ENCODE results near the gene TBCE.

DNA sequence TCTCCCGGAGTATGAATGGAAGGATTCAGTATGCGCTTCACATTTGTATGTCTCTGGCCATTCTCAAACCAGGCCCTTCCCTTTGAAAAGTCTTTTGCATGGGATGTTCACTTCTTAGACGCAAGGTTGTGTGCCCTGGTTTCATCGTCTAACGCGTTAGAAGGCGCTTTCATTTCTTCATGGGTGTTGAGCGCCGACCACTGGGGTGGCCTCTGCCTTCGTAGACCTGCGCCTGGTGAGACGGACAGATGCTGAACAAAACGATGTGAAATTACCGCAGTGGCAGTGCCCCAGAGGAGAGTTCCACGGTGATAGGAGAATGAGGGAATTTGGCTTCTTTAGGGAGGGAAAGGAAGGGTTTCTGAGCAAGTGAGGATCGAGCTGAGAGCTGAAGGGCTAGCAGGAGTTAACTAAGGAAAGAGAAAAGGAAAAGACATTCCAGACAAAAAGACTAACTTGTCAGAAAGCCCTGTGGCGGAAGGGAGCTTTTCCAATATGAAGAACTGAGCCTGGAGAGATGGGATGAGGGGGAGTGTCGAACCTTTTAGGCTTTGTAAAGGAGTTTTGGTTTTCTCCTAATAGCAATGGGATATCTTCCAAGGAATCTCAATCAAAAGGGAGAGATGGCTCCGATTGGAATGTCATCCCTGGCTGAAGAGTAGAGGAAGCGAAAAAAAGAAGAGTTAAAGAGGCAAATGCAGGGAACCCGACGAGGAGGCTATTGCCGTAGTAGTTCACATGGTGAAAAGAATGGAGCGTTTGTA lies 37.9 kb upstream of the TBCE start:
- TF ChIP-seq CTCF (conservative IDR thresholded peaks at IDR 0.05 in 1 of 2, IDR thresholded peaks at IDR 0.05 in 1 of 2; ENCODE audit: extremely low read depth in 1 of 2, insufficient read depth in 1 of 2, low read depth in 1 of 2, low read length in 2 of 2) (peak; percentile 1 to 19), EZH2 (IDR thresholded peaks at IDR 0.05; ENCODE audit: borderline replicate concordance, low read length) (no peak)
